HepG2 (cell line): ENCODE measurements around the gene MEIOC. TPM values are rescaled to one million over a fixed set of nuclear protein-coding genes. Genes with fewer than 3 reads are reported as not detected.

Experiments used
- ATAC-seq: fragments of 200-7000 bp; cut with Tn5 transposase; 3 replicates; pipeline ENCODE4 v1.9.1; 2020; ENCODE audit warnings: mild to moderate bottlenecking, moderate library complexity
- BruUV-seq: library from RNA; stranded (reverse); fragments of 400-500 nt; replicated peaks from 2 replicates; lab custom pipeline; 2021; lab: Mats Ljungman, UMichigan
- CTCF ChIA-PET: fragments of 300-600 bp; formaldehyde crosslinking; extraction: SDS; loops from one replicate; lab custom pipeline; 2021; ENCODE audit warnings: low total read pairs, inconsistent platforms, low intra/inter-chr PET ratio; lab: Yijun Ruan, JAX
- POLR2A ChIA-PET: fragments of 350-600 bp; sonication (Branson Sonifier 250); formaldehyde crosslinking; loops from one replicate; lab custom pipeline; 2020; ENCODE audit warnings: antibody characterized with exemption, inconsistent platforms; lab: Yijun Ruan, JAX
- DNase-seq: peaks from one replicate; pipeline ENCODE4 v3.0.0-alpha.2; 2015; ENCODE audit warnings: low spot score
- FAIRE-seq: peaks from 3 replicates; lab custom pipeline; 2011; peaks lifted over from hg19 to GRCh38; lab: Jason Lieb, UNC
- H2AFZ ChIP-seq: one replicate; pipeline ENCODE4 v1.6.1; 2011; ENCODE audit warnings: low read length, inconsistent platforms
- H3K27ac ChIP-seq: fragments of 300-600 bp; 3 replicates; pipeline ENCODE4 v1.8.0; 2011; ENCODE audit warnings: mixed run types, mild to moderate bottlenecking, mixed read lengths, low read length, inconsistent platforms; ENCODE audit not compliant: insufficient read depth; ENCODE audit errors: extremely low read length
- H3K27me3 ChIP-seq, 2 experiments: fragments of 200-600 bp in 1 of 2; 2 replicates in 1 of 2; 3 replicates in 1 of 2; pipeline versions ENCODE4 v1.6.0 to v1.8.0; 2011; ENCODE audit warnings: low read length in 2 of 2, mild to moderate bottlenecking in 2 of 2, moderate library complexity in 2 of 2, inconsistent platforms in 1 of 2; ENCODE audit not compliant: insufficient read depth in 2 of 2, control insufficient read depth in 1 of 2
- H3K36me3 ChIP-seq, 2 experiments: fragments of 200-600 bp in 1 of 2; replicated peaks in 1 of 2; 2 replicates in 1 of 2; 3 replicates in 1 of 2; pipeline versions ENCODE4 v1.5.1 to v1.8.0; 2011; ENCODE audit warnings: low read length in 2 of 2, inconsistent platforms in 1 of 2; ENCODE audit not compliant: insufficient read depth in 2 of 2, control insufficient read depth in 1 of 2
- H3K4me1 ChIP-seq: 2 replicates; pipeline ENCODE4 v1.5.1; 2012; ENCODE audit warnings: low read length, inconsistent platforms; ENCODE audit not compliant: insufficient read depth
- H3K4me2 ChIP-seq: 2 replicates; pipeline ENCODE4 v1.6.0; 2011; ENCODE audit warnings: low read depth, low read length, inconsistent platforms
- H3K4me3 ChIP-seq, 3 experiments: fragments of 200-600 bp in 1 of 3; sonication (generic), shearing (Covaris generic) in 1 of 3; replicated peaks in 1 of 3; 2 replicates each; pipeline ENCODE4 v1.5.1; 2011 to 2016; ENCODE audit warnings: low read length in 3 of 3, inconsistent platforms in 2 of 3, low read depth in 2 of 3, mild to moderate bottlenecking in 2 of 3, control low read depth in 1 of 3, mixed read lengths in 1 of 3; ENCODE audit not compliant: insufficient read depth in 1 of 3
- H3K79me2 ChIP-seq: one replicate; pipeline ENCODE4 v1.6.1; 2011; ENCODE audit warnings: low read length, inconsistent platforms; ENCODE audit not compliant: insufficient read depth
- H3K9ac ChIP-seq: 2 replicates; pipeline ENCODE4 v1.6.0; 2011; ENCODE audit warnings: mild to moderate bottlenecking, low read depth, low read length, inconsistent platforms; ENCODE audit not compliant: insufficient read depth
- H3K9me3 ChIP-seq: 2 replicates; pipeline ENCODE4 v1.5.1; 2012; ENCODE audit warnings: mild to moderate bottlenecking, low read length
- H4K20me1 ChIP-seq: 2 replicates; pipeline ENCODE4 v1.6.0; 2011; ENCODE audit warnings: inconsistent platforms, mild to moderate bottlenecking, low read length, moderate library complexity; ENCODE audit not compliant: insufficient read depth
- GATA4 ChIP-seq: sonication (generic); IDR thresholded peaks from 2 replicates; pipeline ENCODE4 v1.6.1; 2016; ENCODE audit warnings: antibody characterized with exemption, low read depth, borderline replicate concordance
- HOXA9 ChIP-seq: sonication (generic); formaldehyde crosslinking; IDR thresholded peaks from 2 replicates; pipeline ENCODE4 v1.8.1; 2022; ENCODE audit warnings: missing genetic modification reagents, mild to moderate bottlenecking, moderate library complexity, borderline replicate concordance
- KDM2A ChIP-seq: sonication (generic); formaldehyde crosslinking; IDR thresholded peaks from 2 replicates; pipeline ENCODE4 v1.4.0; 2020; ENCODE audit warnings: low read depth, missing genetic modification reagents, borderline replicate concordance
- NCOA1 ChIP-seq: sonication (generic); formaldehyde crosslinking; IDR thresholded peaks from 2 replicates; pipeline ENCODE4 v1.9.0; 2021; ENCODE audit warnings: missing genetic modification reagents
- NFAT5 ChIP-seq: sonication (generic); formaldehyde crosslinking; IDR thresholded peaks from 2 replicates; pipeline ENCODE4 v1.4.0; 2020; ENCODE audit warnings: missing genetic modification reagents
- TOE1 ChIP-seq: sonication (generic); formaldehyde crosslinking; IDR thresholded peaks from 2 replicates; pipeline ENCODE4 v1.4.0; 2020; ENCODE audit warnings: mild to moderate bottlenecking, missing genetic modification reagents
- YEATS2 ChIP-seq: sonication (generic); formaldehyde crosslinking; IDR thresholded peaks from 2 replicates; pipeline ENCODE4 v1.4.0; 2020; ENCODE audit warnings: missing genetic modification reagents, borderline replicate concordance
- ZBTB37 ChIP-seq: sonication (generic); formaldehyde crosslinking; IDR thresholded peaks from 2 replicates; pipeline ENCODE4 v1.4.0; 2020; ENCODE audit warnings: mild to moderate bottlenecking, missing genetic modification reagents
- ZFYVE20 ChIP-seq: sonication (generic); formaldehyde crosslinking; IDR thresholded peaks from 2 replicates; pipeline ENCODE4 v1.8.0; 2023; ENCODE audit warnings: low read depth, mild to moderate bottlenecking, moderate library complexity, missing genetic modification reagents, borderline replicate concordance
- ZNF138 ChIP-seq: sonication (generic); formaldehyde crosslinking; IDR thresholded peaks from 2 replicates; pipeline ENCODE4 v1.5.0; 2020; ENCODE audit warnings: mild to moderate bottlenecking, low read depth, missing genetic modification reagents
- ZNF773 ChIP-seq: sonication (generic); formaldehyde crosslinking; IDR thresholded peaks from 2 replicates; pipeline ENCODE4 v1.4.0; 2020; ENCODE audit warnings: missing genetic modification reagents, borderline replicate concordance
- WGBS: methylation state at CpG from one replicate; pipeline ENCODE4 v1.1.6; 2017; ENCODE audit warnings: low lambda C conversion rate; 5-methylcytosine and 5-hydroxymethylcytosine counted together
- in situ Hi-C: cut with HindIII; loops from 2 replicates; pipeline ENCODE4 v1.10.0; 2017; ENCODE audit warnings: low pct_unique_long_range_greater_than_20kb; ENCODE audit not compliant: extremely low pct_ligation_motif_present
- intact Hi-C: fragments of 100-400 bp; cut with micrococcal nuclease; formaldehyde crosslinking; loops from one replicate; pipeline ENCODE4 v1.10.0; 2022; ENCODE audit not compliant: unreplicated experiment
- polyA plus RNA-seq, 8 experiments: library from polyadenylated mRNA; depleted of rRNA in 3 of 8; stranded (reverse) in 7 of 8; unstranded in 1 of 8; fragments of >200 nt; fragmentation: Illumina TruSeq in 4 of 8; extraction: Trizol in 4 of 8; gene quantifications; 2 replicates each; pipeline versions ENCODE4 v1.2.1 to v1.2.3, GENCODE V29; 2011 to 2016; ENCODE audit warnings: low read depth in 4 of 8, missing spikeins in 1 of 8, mixed read lengths in 1 of 8; ENCODE audit not compliant: insufficient read depth in 1 of 8
- total RNA-seq, 5 experiments: library from RNA; depleted of rRNA; stranded (reverse); fragments of >200 nt; fragmentation: Illumina TruSeq; extraction: Trizol; gene quantifications; 2 replicates each; pipeline ENCODE4 v1.2.3, GENCODE V29; 2016; ENCODE audit warnings: low read depth in 1 of 5
- TF ChIP-seq, protein P1 (sequence below): sonication (generic); formaldehyde crosslinking; IDR thresholded peaks from 2 replicates; pipeline ENCODE4 v1.8.1; 2023; ENCODE audit warnings: mild to moderate bottlenecking, inconsistent platforms, moderate library complexity, missing genetic modification reagents, borderline replicate concordance
- TF ChIP-seq, protein P2 (sequence below): sonication (generic); formaldehyde crosslinking; IDR thresholded peaks from 2 replicates; pipeline ENCODE4 v1.8.0; 2022; ENCODE audit warnings: mild to moderate bottlenecking, missing genetic modification reagents, moderate library complexity

The MEIOC gene
- total and polyA plus RNA-seq, 2 of the 13 experiments (the other 11 are each of a cell fraction or from before 2014, with no cell fraction given) = 0.04 to 0.15 TPM

- TF ChIP-seq ZNF138 (CRISPR knock-in tag) (no peak), NFAT5 (CRISPR knock-in tag) (no peak), NCOA1 (CRISPR knock-in tag) (no peak)
- TF ChIP-seq, all 625 proteins: peak for 0
Observed at GRCh38 chr17:44642834-44643233, 13.4 kb upstream of the MEIOC start (continued).

- no peaks in the 10 kb centered on the region for H4K20me1 ChIP-seq
- 45% methylated on average over 12 of the region's 12 CpGs for WGBS
- FAIRE-seq (no peak), ATAC-seq (no peak), DNase-seq (no peak)
- 0 out of 5 replicates have a peak, but pooled peaks cover 0 to 4% of the 10 kb centered on the region in 2 experiments for H3K27me3 ChIP-seq
- no peak overlapping the region for H2AFZ ChIP-seq
- H3K4me3 ChIP-seq = no peak overlapping the region
- H3K79me2 ChIP-seq = no peaks in the 10 kb centered on the region
- no peaks in the 10 kb centered on the region for H3K4me1 ChIP-seq
- CTCF ChIA-PET = no interaction called here
- H3K36me3 ChIP-seq = no peaks in the 10 kb centered on the region
- no peak overlapping the region for H3K27ac ChIP-seq
- no TSS peak for BruUV-seq
- POLR2A ChIA-PET = no interaction called here
- intact Hi-C loops = no loop called here
- in situ Hi-C loops = no loop called here
- H3K4me2 ChIP-seq = no peak overlapping the region
- no peaks in the 10 kb centered on the region for H3K9me3 ChIP-seq
- H3K9ac ChIP-seq = no peak overlapping the region
- no peak for TF ChIP-seq TOE1 (CRISPR knock-in tag)
- TF ChIP-seq ZBTB37 (CRISPR knock-in tag) = no peak
- no peak for TF ChIP-seq GATA4
- no peak for TF ChIP-seq HOXA9
- TF ChIP-seq YEATS2 (CRISPR knock-in tag) = no peak
- no peak for TF ChIP-seq ZNF773 (CRISPR knock-in tag)
- TF ChIP-seq, protein P1, sequence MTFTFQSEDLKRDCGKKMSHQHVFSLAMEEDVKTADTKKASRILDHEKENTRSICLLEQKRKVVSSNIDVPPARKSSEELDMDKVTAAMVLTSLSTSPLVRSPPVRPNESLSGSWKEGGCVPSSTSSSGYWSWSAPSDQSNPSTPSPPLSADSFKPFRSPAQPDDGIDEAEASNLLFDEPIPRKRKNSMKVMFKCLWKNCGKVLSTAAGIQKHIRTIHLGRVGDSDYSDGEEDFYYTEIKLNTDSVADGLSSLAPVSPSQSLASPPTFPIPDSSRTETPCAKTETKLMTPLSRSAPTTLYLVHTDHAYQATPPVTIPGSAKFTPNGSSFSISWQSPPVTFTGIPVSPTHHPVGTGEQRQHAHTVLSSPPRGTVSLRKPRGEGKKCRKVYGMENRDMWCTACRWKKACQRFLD (CRISPR knock-in tag) = no peak
- TF ChIP-seq, protein P2, sequence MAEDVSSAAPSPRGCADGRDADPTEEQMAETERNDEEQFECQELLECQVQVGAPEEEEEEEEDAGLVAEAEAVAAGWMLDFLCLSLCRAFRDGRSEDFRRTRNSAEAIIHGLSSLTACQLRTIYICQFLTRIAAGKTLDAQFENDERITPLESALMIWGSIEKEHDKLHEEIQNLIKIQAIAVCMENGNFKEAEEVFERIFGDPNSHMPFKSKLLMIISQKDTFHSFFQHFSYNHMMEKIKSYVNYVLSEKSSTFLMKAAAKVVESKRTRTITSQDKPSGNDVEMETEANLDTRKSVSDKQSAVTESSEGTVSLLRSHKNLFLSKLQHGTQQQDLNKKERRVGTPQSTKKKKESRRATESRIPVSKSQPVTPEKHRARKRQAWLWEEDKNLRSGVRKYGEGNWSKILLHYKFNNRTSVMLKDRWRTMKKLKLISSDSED (CRISPR knock-in tag) = no peak
- TF ChIP-seq ZFYVE20 (CRISPR knock-in tag) = no peak
- no peak for TF ChIP-seq KDM2A (CRISPR knock-in tag)
Observed at GRCh38 chr17:44645341-44645740, 10.9 kb upstream of the MEIOC start.
